Purkinje cell (primary cell): ENCODE measurements around the gene SHROOM4. TPM values are rescaled to one million over a fixed set of nuclear protein-coding genes. Genes with fewer than 3 reads are reported as not detected.

ENCODE experiments used
- polyA plus RNA-seq: library from polyadenylated mRNA; unstranded; fragments of >200 nt; fragmentation: Nextera tagmentation; gene quantifications from 2 replicates; pipeline ENCODE4 v1.2.1, GENCODE V29; 2014

SHROOM4 gene
- 0.07 TPM in 1 of 2 replicates, not detected in the other for polyA plus RNA-seq

GRCh38 chrX:50813843-50814661 lies at the start of gene SHROOM4:
Gene SHROOM4 (minus strand): TSS chrX:50814194. CDS start chrX:50814018, 176 bp downstream.

Other genes starting within 250 kb of the SHROOM4 start
- gene BMP15, start 96.5 kb upstream of the SHROOM4 start, polyA plus RNA-seq = not detected in 2 replicates